Cardiac septum (tissue), 1 donor: ENCODE data around the gene SUGCT. TPM values are rescaled to one million over a fixed set of nuclear protein-coding genes. Genes with fewer than 3 reads are reported as not detected.

ENCODE experiments used
- DNase-seq: peaks from one replicate; pipeline ENCODE4 v3.0.0-alpha.2; 2020; ENCODE audit warnings: low spot score
- intact Hi-C: fragments of 100-400 bp; cut with DNase I; formaldehyde crosslinking; loops from one replicate; pipeline ENCODE4 v1.14.0; 2022
- total RNA-seq: library from RNA; stranded (reverse); fragmentation: NEBNext Ultra II Directional; extraction: Animal tissue kit (Norgen Biotek cat#: 25700); gene quantifications from one replicate; pipeline ENCODE4 v1.2.1, GENCODE V29; 2021
- donor health status: DM: no; HTN: no; CAD: no.

The SUGCT gene
- total RNA-seq, 1 donor from 2014 or later: 3.1 TPM

- no peak for DNase-seq
- intact Hi-C loops: no loop called here
Measured at GRCh38 chr7:40763319-40764287, 628.8 kb downstream of the SUGCT start.

- no peak for DNase-seq
- intact Hi-C loops: no loop called here
Measured at GRCh38 chr7:40765639-40766038, 630.8 kb downstream of the SUGCT start.

GRCh38 chr7:40772096-40772495, 637.3 kb downstream of the SUGCT start:
- intact Hi-C loops: no loop called here
- DNase-seq: no peak

DNA sequence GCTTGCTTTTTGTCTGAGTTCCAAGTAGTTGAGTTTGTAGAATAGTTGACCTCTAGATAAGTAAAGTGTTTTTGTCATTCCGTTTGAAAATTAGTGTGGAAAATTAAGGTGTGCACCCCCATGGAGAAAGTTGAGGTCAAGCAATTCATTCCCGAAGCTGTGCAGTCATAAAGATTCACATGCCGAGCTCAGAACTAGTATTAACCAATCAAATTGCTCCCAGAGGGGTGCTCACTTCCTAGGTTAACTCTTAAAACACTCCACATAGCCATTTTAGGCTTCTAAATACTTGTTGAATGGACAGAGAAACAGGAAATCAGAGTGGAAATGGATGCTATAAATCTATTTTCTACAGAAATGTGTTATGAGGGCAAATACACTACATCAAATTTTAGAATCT, 638.9 kb downstream of the SUGCT start:
- intact Hi-C loops: no loop called here

DNA sequence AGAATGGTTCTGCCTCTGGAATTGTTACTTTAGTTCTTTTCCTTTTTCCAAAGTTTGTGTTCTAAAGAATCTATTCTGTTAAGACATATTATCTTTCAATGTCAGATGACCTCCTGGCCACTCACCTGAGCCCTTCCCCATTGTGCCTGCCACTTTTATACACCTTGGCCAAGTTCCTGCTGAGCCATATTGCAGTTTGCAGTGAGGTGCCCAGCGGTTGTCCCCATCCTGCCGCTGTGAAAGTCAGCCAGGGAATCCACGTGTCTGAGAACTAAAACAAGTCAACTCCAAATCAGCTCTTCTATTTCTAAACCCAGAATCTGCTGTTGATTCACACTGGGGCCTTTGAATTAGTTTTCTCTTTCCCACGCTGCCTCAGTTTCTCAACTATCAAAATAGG, 641.1 kb downstream of the SUGCT start:
- no peak for DNase-seq
- intact Hi-C loops: no loop called here

More for the DNA sequence above, 638.9 kb downstream of the SUGCT start:
- no peak for DNase-seq

- intact Hi-C loops: no loop called here
- no peak for DNase-seq
Measured at GRCh38 chr7:40777730-40778312, 643.0 kb downstream of the SUGCT start.

DNA sequence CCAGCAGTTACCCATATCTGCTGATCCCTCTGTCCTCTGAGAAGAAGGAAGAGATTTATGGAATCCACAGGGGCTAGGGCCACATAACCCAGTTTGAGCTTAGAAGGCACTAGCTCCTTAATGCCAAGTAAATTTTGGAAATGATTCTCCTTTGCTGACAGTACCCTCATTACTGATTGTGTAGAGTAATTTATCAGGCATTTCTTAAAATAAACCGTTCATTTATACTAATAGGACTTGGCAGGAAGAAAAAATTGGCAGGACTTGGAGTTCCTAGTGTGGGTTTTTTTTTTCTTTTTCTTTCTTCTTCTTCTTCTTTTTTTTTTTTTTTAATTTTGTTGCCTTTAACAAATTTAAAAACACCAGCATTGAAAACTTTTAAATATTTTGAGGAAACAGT, 645.7 kb downstream of the SUGCT start:
- intact Hi-C loops: no loop called here

DNA sequence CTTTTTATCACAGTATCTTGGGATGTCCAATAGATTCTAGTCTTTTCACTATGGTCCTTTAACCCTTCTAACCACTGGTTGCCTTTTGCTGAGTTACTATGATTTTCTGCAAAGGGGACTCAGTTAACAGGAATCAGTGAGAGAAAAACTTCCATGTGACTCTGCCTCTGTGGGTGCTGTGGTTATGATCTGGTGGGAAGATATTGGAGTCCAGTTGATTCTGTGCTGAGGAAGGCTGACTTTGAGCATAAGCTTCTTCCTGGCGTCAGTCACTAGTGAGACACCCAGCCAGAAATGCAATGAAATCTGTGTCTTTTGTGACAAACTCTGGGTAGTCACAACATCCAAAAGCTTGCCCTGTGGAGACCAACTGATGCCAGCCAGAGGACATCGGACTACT, 648.0 kb downstream of the SUGCT start:
- DNase-seq: no peak
- intact Hi-C loops: no loop called here

More for the DNA sequence above, 645.7 kb downstream of the SUGCT start:
- DNase-seq: no peak

- intact Hi-C loops: no loop called here
- no peak for DNase-seq
Measured at GRCh38 chr7:40784176-40784575, 649.4 kb downstream of the SUGCT start.

- DNase-seq: no peak
- intact Hi-C loops: no loop called here
Measured at GRCh38 chr7:40786909-40787308, 652.1 kb downstream of the SUGCT start.

DNA sequence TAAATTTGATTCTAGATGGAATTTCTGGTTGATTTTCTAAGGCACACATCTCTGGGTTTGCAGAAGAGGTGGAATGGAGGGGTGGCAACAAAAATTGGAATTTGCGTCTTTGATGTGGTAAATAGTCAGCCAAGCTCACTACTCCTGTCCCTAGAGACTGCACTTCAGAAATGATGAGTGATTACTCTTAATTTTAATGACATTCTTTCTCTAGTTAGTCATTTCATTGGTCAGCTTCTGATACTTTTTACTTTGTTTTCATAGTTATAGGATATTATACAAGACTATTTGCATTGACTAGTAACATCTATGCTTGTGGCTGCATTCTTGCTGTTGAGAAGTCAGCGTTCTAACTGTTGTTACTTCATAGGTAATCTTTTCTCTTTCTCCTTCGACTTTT, 658.3 kb downstream of the SUGCT start:
- no peak for DNase-seq
- intact Hi-C loops: no loop called here

GRCh38 chr7:40795607-40796006, 660.8 kb downstream of the SUGCT start:
- intact Hi-C loops: no loop called here
- no peak for DNase-seq

GRCh38 chr7:40796723-40797122, 661.9 kb downstream of the SUGCT start:
- no peak for DNase-seq
- intact Hi-C loops: no loop called here

DNA sequence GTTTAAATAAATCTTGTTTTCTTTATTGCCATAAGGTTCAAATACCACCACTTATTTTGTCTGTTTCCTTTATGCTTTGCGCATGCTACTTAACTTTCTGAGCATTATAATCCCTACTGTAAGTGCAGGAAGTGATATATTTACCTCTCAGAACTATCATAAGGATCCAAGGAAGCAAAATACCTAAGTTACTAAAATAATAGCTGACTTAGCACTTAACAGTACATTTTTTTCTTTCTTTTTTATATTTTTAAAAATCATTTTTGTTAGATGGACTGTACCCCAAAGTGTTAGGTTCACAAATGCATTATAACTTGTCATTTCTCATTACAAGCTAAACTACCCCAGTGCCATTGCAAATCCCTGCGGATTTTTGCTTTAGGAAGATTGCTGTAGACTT, 663.8 kb downstream of the SUGCT start:
- intact Hi-C loops: no loop called here
- DNase-seq: no peak

- intact Hi-C loops: no loop called here
- no peak for DNase-seq
Measured at GRCh38 chr7:40799493-40800403, 664.9 kb downstream of the SUGCT start.

DNA sequence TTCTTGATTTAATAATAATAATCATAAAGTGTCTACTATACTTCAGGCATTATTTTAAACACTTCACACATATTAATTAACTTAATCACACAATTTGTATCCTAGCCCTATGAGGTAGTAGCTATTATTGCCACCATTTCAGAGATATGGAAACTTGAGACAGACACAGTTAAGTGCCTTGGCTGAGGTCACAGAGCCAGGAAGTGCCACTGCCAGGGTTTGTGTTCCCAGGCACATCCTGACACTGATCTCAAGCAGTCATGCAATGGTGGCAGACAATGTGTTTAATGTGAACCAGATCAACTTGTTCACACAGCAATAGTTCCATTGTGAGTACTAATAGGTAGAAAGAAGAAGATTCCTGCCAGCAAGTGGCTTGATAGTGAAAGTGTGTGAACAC, 666.0 kb downstream of the SUGCT start:
- intact Hi-C loops: no loop called here
- DNase-seq: no peak

- intact Hi-C loops: no loop called here
- DNase-seq: no peak
Measured at GRCh38 chr7:40802497-40802896, 667.7 kb downstream of the SUGCT start.

DNA sequence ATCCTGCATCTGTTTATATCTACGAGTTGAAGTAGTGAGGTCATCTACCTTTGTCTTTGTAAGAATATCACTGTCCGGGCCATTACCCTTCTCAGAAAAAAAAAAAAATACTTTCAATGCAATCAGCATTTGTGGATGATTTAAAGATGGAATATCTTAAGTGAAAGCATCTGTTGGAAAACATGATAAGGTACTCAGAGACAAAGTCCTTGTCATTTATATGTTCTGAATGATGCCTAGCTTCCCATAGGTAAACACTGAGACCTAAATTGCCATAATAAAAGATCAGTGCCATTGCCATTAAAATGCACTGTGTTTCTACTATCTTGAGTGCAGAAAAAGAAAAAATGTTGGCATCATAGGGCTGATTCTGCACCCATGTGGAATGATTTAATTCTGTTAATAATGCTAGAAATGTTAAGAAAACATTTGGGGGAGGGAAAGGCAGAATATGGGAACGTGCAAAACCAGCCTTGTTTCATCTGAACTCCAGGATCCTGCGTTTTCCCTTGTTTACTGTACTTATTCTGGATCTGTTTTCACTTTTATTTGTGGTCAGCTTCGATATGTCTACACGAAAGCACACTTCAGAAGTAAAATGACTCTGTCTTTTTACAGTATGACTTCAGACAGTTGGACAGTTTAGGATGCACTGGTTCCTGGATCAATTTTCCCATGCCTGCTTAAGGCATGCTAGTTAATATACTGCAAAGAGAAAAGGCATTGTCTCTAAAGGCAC, 669.8 kb downstream of the SUGCT start:
- intact Hi-C loops: no loop called here

GRCh38 chr7:40805361-40805760, 670.6 kb downstream of the SUGCT start:
- intact Hi-C loops: no loop called here
- no peak for DNase-seq

More for the DNA sequence above, 669.8 kb downstream of the SUGCT start:
- no peak for DNase-seq
